Measurements from ENCODE around the gene URI1. TPM values are rescaled to one million over a fixed set of nuclear protein-coding genes. Genes with fewer than 3 reads are reported as not detected.
"Not testable (repeated sequence)": the region's sequence is repeated elsewhere in the genome, so short reads cannot be mapped to it uniquely, and the experiment has no call there.

URI1 gene
- polyA plus RNA-seq, 1 donor: 80.9 TPM

DNA sequence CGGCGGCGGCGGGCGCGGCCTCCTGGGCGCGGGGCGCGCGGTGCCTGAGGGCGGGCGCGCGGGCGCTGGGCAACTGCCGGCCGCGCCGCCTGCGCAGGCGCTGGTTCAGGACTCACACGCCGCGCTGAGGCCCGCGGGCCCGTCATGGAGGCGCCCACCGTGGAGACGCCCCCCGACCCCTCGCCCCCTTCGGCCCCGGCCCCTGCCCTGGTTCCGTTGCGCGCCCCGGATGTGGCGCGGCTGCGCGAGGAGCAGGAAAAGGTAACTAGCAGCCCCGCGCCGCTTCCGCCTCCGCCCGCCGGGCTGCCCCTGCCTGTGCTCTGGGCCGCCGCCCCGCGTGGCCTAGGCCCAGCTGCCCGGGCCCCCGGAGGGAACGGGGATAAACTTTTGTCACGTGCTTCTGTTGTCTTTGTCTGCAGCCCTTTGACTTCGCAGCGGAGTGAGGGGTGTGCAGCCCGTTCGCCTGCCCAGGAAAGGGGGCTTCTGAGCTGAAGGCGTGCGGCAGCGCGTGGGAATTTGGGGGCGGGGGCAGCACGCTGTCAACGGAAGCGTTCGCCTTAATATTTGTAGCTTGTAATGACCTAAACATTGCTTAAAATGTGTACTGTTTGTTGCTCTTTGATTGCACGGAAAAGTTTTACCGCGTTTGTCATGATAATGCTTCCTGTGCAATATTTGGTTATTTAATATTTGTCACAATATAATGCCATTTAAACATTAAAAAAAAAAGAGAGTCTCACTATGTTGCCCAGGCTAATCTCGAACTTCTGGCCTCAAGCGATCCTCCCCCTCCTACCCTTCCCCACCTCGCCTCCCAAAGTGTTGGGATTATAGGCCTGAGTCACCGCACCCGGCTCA is 594 bp downstream of the URI1 start:
- DNase-seq: peak; percentile 50

DNA sequence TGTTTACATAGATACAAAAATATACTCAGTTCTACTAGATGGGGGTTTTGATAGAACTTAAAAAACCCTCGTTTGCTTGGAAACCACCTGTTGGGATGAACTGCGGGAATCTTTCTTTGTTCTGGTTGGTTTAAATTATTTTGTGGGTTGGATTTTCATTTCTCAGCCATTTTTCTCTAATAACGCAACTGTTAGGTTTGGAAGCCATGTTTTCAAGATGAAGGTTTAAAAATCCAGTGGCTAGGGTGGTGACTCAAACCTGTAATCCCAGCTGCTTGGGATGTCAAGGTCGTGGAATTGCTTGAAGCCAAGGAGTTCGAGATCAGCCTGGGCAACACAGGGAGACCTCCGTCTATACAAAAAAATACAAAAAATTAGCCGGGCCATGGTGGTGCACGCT is 1.6 kb downstream of the URI1 start:
- DNase-seq: no peak

GRCh38 chr19:29944390-29945012 is 2.5 kb downstream of the URI1 start:
- no peak for DNase-seq

GRCh38 chr19:29945017-29945416 is 3.0 kb downstream of the URI1 start:
- DNase-seq: no peak

GRCh38 chr19:29945433-29945832 is 3.4 kb downstream of the URI1 start:
- DNase-seq: no peak

DNA sequence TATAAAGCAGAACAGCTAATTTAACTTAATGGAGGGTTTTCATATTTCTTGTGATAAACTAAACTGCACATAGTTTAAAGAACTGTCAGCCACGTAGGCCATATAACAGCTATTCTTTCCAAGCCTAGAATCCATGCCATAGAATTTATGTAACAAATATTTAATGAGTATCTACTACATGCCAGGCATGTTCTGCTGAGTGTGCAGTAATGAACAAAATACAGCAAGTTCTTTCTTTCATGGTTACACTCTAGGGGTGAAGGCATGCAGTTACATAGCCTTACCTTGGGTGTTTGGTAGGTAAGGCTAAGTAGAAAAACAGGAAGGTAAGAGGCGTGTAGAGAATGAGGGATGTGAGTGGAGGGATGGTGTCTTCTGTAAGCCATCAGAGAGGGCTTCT is 4.6 kb downstream of the URI1 start:
- DNase-seq: no peak

DNA sequence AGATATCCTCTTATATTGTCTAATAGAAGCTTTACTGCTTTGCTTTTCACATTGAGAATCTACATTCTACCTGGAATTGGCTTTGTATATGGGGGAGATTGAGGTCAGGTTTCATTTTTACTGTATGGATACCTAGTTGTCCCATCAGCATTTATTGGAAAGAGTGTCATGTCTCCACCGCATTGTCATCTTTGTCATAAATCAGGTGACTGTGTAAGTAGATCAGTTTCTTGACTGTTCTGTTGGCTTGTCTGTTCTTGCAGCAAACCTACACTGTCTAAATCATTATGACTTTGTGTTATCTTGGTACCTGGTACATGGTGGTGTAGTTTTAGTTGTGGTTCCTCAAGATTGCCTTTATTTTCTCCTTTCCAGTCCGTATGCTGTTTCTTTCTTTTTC is 5.8 kb downstream of the URI1 start:
- DNase-seq: no peak

- not testable (repeated sequence) for DNase-seq
Observed at GRCh38 chr19:29948759-29949470, 6.9 kb downstream of the URI1 start.

- no peak for DNase-seq
Observed at GRCh38 chr19:29952177-29952576, 10.1 kb downstream of the URI1 start.

DNA sequence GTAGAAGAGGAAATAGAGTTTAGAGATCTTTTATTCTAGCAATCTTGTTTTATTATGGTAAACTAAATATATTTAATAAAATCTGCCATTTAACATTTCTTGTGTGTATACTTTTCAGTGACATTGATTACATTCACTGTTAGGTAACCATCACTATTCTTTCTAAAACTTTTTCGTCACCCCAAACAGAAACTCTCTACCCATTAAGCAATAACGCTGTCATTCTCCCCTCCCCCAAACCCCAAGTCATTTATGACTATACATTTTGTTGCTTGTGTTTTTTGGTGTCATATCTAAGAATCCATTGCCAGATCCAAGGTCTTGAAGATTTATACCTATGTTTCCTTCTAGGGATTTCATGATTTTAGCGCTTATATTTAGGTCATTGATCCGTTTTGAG is 10.6 kb downstream of the URI1 start:
- DNase-seq: no peak

- DNase-seq: no peak
Observed at GRCh38 chr19:29953352-29954247, 11.6 kb downstream of the URI1 start.

DNA sequence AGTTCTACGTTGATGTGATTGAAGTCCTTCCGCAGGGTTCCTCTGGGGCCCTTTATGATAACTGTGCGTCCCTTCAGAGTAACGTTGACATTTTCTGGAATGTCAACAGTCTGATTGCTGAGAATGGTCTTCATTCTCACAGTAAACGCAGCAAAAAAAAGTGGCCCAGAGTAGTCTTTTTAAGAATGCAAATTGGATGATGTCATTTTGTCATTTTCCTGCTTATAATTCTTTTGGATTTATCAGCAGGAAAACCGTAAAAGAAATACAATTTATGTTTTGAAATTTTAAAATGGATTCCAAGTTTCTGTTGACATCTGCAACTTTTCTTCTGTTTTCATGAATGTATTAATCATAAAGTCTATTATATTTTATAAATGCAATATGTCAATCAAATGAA is 14.8 kb downstream of the URI1 start:
- DNase-seq: no peak

DNA sequence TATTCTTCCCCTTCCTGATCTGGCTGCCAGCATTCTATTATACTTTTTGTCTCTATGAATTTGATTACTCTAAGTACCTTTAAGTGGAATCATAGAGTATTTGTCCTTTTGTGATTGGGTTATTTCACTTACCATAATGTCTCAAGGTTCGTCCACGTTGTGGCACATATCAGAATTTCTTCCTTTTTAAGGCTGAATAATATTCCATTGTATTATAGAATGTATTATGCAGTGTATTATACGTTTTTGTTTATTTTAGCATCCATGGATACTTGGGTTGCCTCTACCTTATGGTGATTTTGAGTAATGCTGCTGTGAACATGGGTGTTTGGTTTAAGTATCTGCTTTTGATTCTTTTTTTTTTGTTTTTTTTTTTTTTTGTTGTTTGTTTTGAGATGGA is 19.3 kb downstream of the URI1 start:
- DNase-seq: no peak

GRCh38 chr19:29962793-29963192 is 20.8 kb downstream of the URI1 start:
- DNase-seq: no peak

GRCh38 chr19:29963576-29963975 is 21.5 kb downstream of the URI1 start:
- no peak for DNase-seq

GRCh38 chr19:29964171-29964570 is 22.1 kb downstream of the URI1 start:
- no peak for DNase-seq

- no peak for DNase-seq
Observed at GRCh38 chr19:29965492-29965891, 23.5 kb downstream of the URI1 start.

- not testable (repeated sequence) for DNase-seq
Observed at GRCh38 chr19:29966142-29966541, 24.1 kb downstream of the URI1 start.

DNA sequence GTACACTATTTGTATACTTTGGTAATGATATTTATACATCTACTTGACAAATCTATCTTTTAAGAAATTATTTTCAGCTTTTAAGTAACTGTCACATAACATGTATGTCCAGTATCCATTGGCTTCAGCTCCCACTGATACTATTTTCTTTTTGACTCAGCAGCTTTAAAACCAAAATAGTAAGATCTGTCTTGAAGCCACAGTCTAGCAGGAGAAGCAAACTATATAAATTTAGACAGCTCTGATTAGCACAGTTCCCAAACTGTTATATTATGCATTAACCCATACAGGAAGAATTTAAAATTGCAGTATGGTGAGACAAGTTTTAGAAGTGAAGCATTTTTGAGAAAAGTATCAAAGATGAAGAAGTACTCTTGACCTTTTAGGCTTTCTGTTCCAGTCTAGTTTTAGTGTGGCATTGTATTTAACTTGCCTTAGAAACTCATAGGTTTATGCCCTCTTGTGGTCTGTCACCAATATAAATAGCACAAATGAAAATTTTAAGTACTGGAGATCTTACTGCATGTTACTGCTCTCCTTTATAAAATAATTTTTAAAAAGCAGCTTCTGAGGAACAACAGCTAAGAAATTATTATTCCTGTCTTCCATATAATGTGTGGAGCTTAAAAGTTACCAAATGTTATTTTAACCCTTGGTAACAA is 24.7 kb downstream of the URI1 start:
- no peak for DNase-seq

DNA sequence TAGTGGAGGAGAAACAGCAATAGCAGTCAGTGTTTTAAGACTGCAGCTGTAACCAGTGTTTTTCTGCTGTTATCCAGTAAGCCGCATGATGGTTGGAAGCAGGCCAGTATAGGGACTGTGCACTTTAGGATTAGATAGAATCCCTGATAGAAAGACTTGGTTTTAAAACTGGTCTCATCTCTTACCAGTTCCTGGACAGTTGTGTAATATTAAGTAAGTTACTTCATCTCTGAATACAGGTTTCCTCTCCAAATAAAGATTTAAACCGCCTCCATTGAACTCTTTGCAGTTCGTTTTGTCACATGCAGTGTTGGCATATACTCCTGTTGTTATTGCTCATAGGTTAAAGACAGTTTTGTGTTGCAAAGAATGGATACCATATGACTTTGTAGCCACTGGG is 25.6 kb downstream of the URI1 start:
- DNase-seq: no peak

DNA sequence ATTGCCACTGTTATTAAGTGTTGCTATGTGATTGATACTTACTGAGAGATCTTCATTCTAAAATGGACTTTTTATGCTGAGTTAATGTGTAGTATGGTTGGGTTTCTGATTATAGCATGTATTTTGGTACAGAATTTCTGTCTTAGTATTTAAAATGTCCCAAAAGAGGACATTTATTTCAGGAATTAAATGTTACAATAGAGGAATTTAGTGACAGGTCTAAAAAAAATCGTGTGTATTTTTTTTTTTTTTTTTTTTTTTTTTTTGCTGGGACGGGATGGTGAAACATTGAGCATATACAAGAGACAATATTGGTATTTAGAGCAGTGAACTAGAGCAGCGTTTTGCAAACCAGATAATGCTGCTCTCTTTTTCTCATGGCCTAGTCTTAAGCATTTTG is 27.9 kb downstream of the URI1 start:
- DNase-seq: no peak

GRCh38 chr19:29971002-29971401 is 29.0 kb downstream of the URI1 start:
- DNase-seq: no peak
